Testis (tissue), 3 donors: ENCODE data around the gene CHD5. TPM values are rescaled to one million over a fixed set of nuclear protein-coding genes. Genes with fewer than 3 reads are reported as not detected.

ENCODE experiments used
- DNase-seq: peaks from one replicate; pipeline ENCODE4 v3.0.0-alpha.2; 2019
- H3K27ac ChIP-seq, 2 donors: fragments of 200-600 bp; sonication (generic); one replicate each; pipeline ENCODE4 v1.5.1; 2019
- H3K27me3 ChIP-seq: fragments of 200-600 bp; sonication (generic); one replicate; pipeline ENCODE4 v1.5.1; 2019
- H3K36me3 ChIP-seq: fragments of 200-600 bp; sonication (generic); one replicate; pipeline ENCODE4 v1.5.1; 2017; ENCODE audit warnings: low read depth; ENCODE audit errors: missing control alignments
- H3K4me1 ChIP-seq: fragments of 200-600 bp; sonication (generic); one replicate; pipeline ENCODE4 v1.5.1; 2019
- H3K4me3 ChIP-seq, 2 donors: fragments of 200-600 bp; sonication (generic); one replicate each; pipeline ENCODE4 v1.5.1; 2017 to 2019
- H3K9me3 ChIP-seq: fragments of 200-600 bp; sonication (generic); one replicate; pipeline ENCODE4 v1.5.1; 2017
- CTCF ChIP-seq, 3 experiments: fragments of 450-650 bp in 2 of 3; fragments of 200-600 bp in 1 of 3; sonication (generic) in 1 of 3; IDR thresholded peaks; one replicate each; pipeline ENCODE4 v1.5.1; 2016 to 2019; ENCODE audit warnings: antibody characterized with exemption in 3 of 3, mild to moderate bottlenecking in 2 of 3, moderate library complexity in 1 of 3
- POLR2A ChIP-seq: fragments of 450-650 bp; IDR thresholded peaks from one replicate; pipeline ENCODE4 v1.6.1; 2017; ENCODE audit warnings: antibody characterized with exemption, mild to moderate bottlenecking, moderate library complexity
- WGBS, 2 donors: methylation state at CpG; one replicate each; pipeline ENCODE4 v1.1.5; 2018; 5-methylcytosine and 5-hydroxymethylcytosine counted together
- intact Hi-C: fragments of 100-400 bp; cut with DNase I; formaldehyde crosslinking; loops from one replicate; pipeline ENCODE4 v1.15.1; 2023; ENCODE audit warnings: low total_unique reads
- polyA plus RNA-seq: library from polyadenylated mRNA; stranded (reverse); fragments of 350-450 nt; fragmentation: Illumina TruSeq; extraction: RNeasy Lipid Tissue Mini Kit (QIAGEN cat#74804); gene quantifications from one replicate; pipeline ENCODE4 v1.2.3, GENCODE V29; 2014; ENCODE audit warnings: low read depth, low replicate concordance; ENCODE audit not compliant: insufficient read depth
- total RNA-seq, 2 donors: library from RNA; depleted of rRNA; stranded (reverse); fragments of >200 nt; gene quantifications; one replicate each; pipeline ENCODE4 v1.2.3, GENCODE V29; 2016

The CHD5 gene
- total and polyA plus RNA-seq, 3 donors from 2014 or later = 42.1 to 67.5 (median 63.1) TPM

GRCh38 chr1:6154525-6155319 lies 25.4 kb downstream of the CHD5 start:
- Histone ChIP-seq H3K4me3 (no peak overlapping the region), H3K4me1 (no peaks in the 10 kb centered on the region), H3K9me3 (no peaks in the 10 kb centered on the region), H3K27ac (no peak overlapping the region), H3K36me3 (no peaks in the 10 kb centered on the region), H3K27me3 (no peaks in the 10 kb centered on the region)
- TF ChIP-seq CTCF (IDR thresholded peaks at IDR 0.05) (no peak), POLR2A (no peak)
- intact Hi-C loops = no loop called here
- 86 to 92% methylated on average over 16 to 23 of the region's 26 CpGs for WGBS, 2 donors
- no peak for DNase-seq

GRCh38 chr1:6152882-6153281 lies 27.2 kb downstream of the CHD5 start:
- Histone ChIP-seq H3K36me3 (no peaks in the 10 kb centered on the region), H3K27me3 (no peaks in the 10 kb centered on the region), H3K9me3 (no peaks in the 10 kb centered on the region), H3K4me1 (no peaks in the 10 kb centered on the region), H3K4me3 (no peak overlapping the region), H3K27ac (no peak overlapping the region)
- DNase-seq = no peak
- intact Hi-C loops = no loop called here
- WGBS, 2 donors = 88 to 91% methylated on average over 6 to 7 of the region's 7 CpGs
- TF ChIP-seq CTCF (IDR thresholded peaks at IDR 0.05) = no peak
- no peak for TF ChIP-seq POLR2A

- no peaks in the 10 kb centered on the region for H3K9me3 ChIP-seq
- no peak for DNase-seq
- H3K36me3 ChIP-seq = no peaks in the 10 kb centered on the region
- 89 to 90% methylated on average over 11 of the region's 11 CpGs for WGBS, 2 donors
- no peak overlapping the region for H3K27ac ChIP-seq
- no peaks in the 10 kb centered on the region for H3K4me1 ChIP-seq
- no peak overlapping the region for H3K4me3 ChIP-seq
- no peaks in the 10 kb centered on the region for H3K27me3 ChIP-seq
- intact Hi-C loops = no loop called here
- TF ChIP-seq CTCF (IDR thresholded peaks at IDR 0.05) (no peak), POLR2A (no peak)
Measured at GRCh38 chr1:6152181-6152580, 27.9 kb downstream of the CHD5 start.

- Histone ChIP-seq H3K4me3 (no peak overlapping the region), H3K9me3 (no peaks in the 10 kb centered on the region), H3K4me1 (no peaks in the 10 kb centered on the region), H3K27me3 (no peaks in the 10 kb centered on the region), H3K27ac (no peak overlapping the region), H3K36me3 (no peaks in the 10 kb centered on the region)
- DNase-seq = no peak
- intact Hi-C loops = no loop called here
- TF ChIP-seq POLR2A = no peak
- no peak for TF ChIP-seq CTCF (IDR thresholded peaks at IDR 0.05)
- 80 to 93% methylated on average over 4 to 9 of the region's 9 CpGs for WGBS, 2 donors
Measured at GRCh38 chr1:6151291-6151822, 28.8 kb downstream of the CHD5 start.
